IMR-90 (cell line): ENCODE data around the gene TCF4. TPM values are rescaled to one million over a fixed set of nuclear protein-coding genes. Genes with fewer than 3 reads are reported as not detected.

Experiments used
- ATAC-seq: fragments of 200-7000 bp; cut with Tn5 transposase; 2 replicates; pipeline ENCODE4 v1.9.1; 2020; ENCODE audit warnings: low read depth, mild to moderate bottlenecking, moderate library complexity
- BruUV-seq: library from RNA; stranded (reverse); fragments of 400-500 nt; replicated peaks from 2 replicates; lab custom pipeline; 2021; lab: Mats Ljungman, UMichigan
- CTCF ChIA-PET: fragments of 300-600 bp; formaldehyde crosslinking; extraction: SDS; loops from one replicate; lab custom pipeline; 2021; ENCODE audit warnings: antibody characterized with exemption; lab: Yijun Ruan, JAX
- POLR2A ChIA-PET: fragments of 300-600 bp; sonication (Branson Sonifier 250); formaldehyde crosslinking; loops from one replicate; lab custom pipeline; 2022; ENCODE audit warnings: antibody characterized with exemption; ENCODE audit not compliant: unreplicated experiment; lab: Charles Lee
- DNase-seq: peaks from one replicate; pipeline ENCODE4 v3.0.0; 2013
- H2AFZ ChIP-seq: replicated peaks from 2 replicates; pipeline ENCODE3; 2013; ENCODE audit warnings: low read length, mild to moderate bottlenecking; ENCODE audit not compliant: poor library complexity
- H2AK5ac ChIP-seq: 2 replicates; pipeline ENCODE4 v1.6.1; 2013; ENCODE audit warnings: low read depth, low read length, inconsistent platforms
- H2AK9ac ChIP-seq: replicated peaks from 2 replicates; pipeline ENCODE3; 2013; ENCODE audit warnings: mild to moderate bottlenecking, low read depth, low read length, moderate library complexity; ENCODE audit not compliant: poor library complexity
- H2BK120ac ChIP-seq: 2 replicates; pipeline ENCODE4 v1.6.1; 2013; ENCODE audit warnings: low read depth, low read length, inconsistent platforms
- H2BK15ac ChIP-seq: 3 replicates; pipeline ENCODE4 v1.6.1; 2013; ENCODE audit warnings: low read depth, low read length, inconsistent platforms
- H2BK20ac ChIP-seq: 2 replicates; pipeline ENCODE4 v1.6.1; 2013; ENCODE audit warnings: low read depth, mild to moderate bottlenecking, inconsistent platforms, low read length, moderate library complexity
- H2BK5ac ChIP-seq: 2 replicates; pipeline ENCODE4 v1.6.1; 2013; ENCODE audit warnings: mild to moderate bottlenecking, low read depth, low read length, inconsistent platforms; ENCODE audit not compliant: poor library complexity, severe bottlenecking
- H3K14ac ChIP-seq: replicated peaks from 2 replicates; pipeline ENCODE4 v1.6.1; 2013; ENCODE audit warnings: low read depth, low read length, inconsistent platforms
- H3K18ac ChIP-seq: 2 replicates; pipeline ENCODE4 v1.6.1; 2013; ENCODE audit warnings: low read depth, low read length, control low read depth
- H3K23ac ChIP-seq: 2 replicates; pipeline ENCODE4 v1.6.1; 2013; ENCODE audit warnings: low read depth, low read length, inconsistent platforms
- H3K27ac ChIP-seq: 2 replicates; pipeline ENCODE4 v1.5.1; 2013; ENCODE audit warnings: mild to moderate bottlenecking, control low read depth, low read length; ENCODE audit not compliant: insufficient read depth
- H3K27me3 ChIP-seq: 2 replicates; pipeline ENCODE4 v1.6.1; 2013; ENCODE audit warnings: low read length; ENCODE audit not compliant: control insufficient read depth, insufficient read depth
- H3K36me3 ChIP-seq: 2 replicates; pipeline ENCODE4 v1.6.1; 2013; ENCODE audit warnings: low read length, mixed read lengths; ENCODE audit not compliant: control insufficient read depth, insufficient read depth
- H3K4ac ChIP-seq: 2 replicates; pipeline ENCODE4 v1.6.1; 2013; ENCODE audit warnings: low read depth, low read length, inconsistent platforms
- H3K4me1 ChIP-seq: 2 replicates; pipeline ENCODE4 v1.6.1; 2013; ENCODE audit warnings: low read length, mixed read lengths; ENCODE audit not compliant: control insufficient read depth, insufficient read depth
- H3K4me2 ChIP-seq: 2 replicates; pipeline ENCODE4 v1.6.1; 2013; ENCODE audit warnings: low read depth, mild to moderate bottlenecking, control low read depth, low read length, moderate library complexity
- H3K4me3 ChIP-seq: 2 replicates; pipeline ENCODE4 v1.5.1; 2013; ENCODE audit warnings: low read depth, mild to moderate bottlenecking, control low read depth, low read length, moderate library complexity; ENCODE audit not compliant: insufficient read depth
- H3K56ac ChIP-seq: 2 replicates; pipeline ENCODE4 v1.6.1; 2013; ENCODE audit warnings: low read length, inconsistent platforms; ENCODE audit not compliant: insufficient read depth; ENCODE audit errors: extremely low read depth
- H3K79me1 ChIP-seq, 2 experiments: 2 replicates each; pipeline ENCODE4 v1.6.1; 2013; ENCODE audit warnings: low read length in 2 of 2, inconsistent platforms in 1 of 2, low read depth in 1 of 2
- H3K9ac ChIP-seq: 2 replicates; pipeline ENCODE4 v1.6.1; 2013; ENCODE audit warnings: low read depth, low read length, control low read depth
- H3K9me1 ChIP-seq: 2 replicates; pipeline ENCODE4 v1.6.1; 2013; ENCODE audit warnings: low read length, inconsistent platforms; ENCODE audit not compliant: insufficient read depth
- H3K9me3 ChIP-seq: 2 replicates; pipeline ENCODE4 v1.6.1; 2013; ENCODE audit warnings: low read length; ENCODE audit not compliant: control insufficient read depth, insufficient read depth
- H4K20me1 ChIP-seq: 2 replicates; pipeline ENCODE4 v1.6.1; 2013; ENCODE audit warnings: low read length, inconsistent platforms; ENCODE audit not compliant: insufficient read depth
- H4K5ac ChIP-seq: 2 replicates; pipeline ENCODE4 v1.6.1; 2013; ENCODE audit warnings: mild to moderate bottlenecking, low read depth, low read length, control low read depth
- H4K8ac ChIP-seq, 2 experiments: 2 replicates each; pipeline ENCODE4 v1.6.1; 2013; ENCODE audit warnings: low read depth in 2 of 2, low read length in 2 of 2, control low read depth in 1 of 2, inconsistent platforms in 1 of 2
- H4K91ac ChIP-seq: 2 replicates; pipeline ENCODE4 v1.6.1; 2013; ENCODE audit warnings: low read depth, low read length, inconsistent platforms; ENCODE audit not compliant: insufficient read depth
- BHLHE40 ChIP-seq: fragments of 150-350 bp; IDR thresholded peaks from 2 replicates; pipeline ENCODE4 v1.6.1; 2016; ENCODE audit warnings: mild to moderate bottlenecking, low read depth, low read length
- CEBPB ChIP-seq: IDR thresholded peaks from 2 replicates; pipeline ENCODE4 v1.6.1; 2012; ENCODE audit warnings: low read depth, low read length, improper control_type of control experiment
- CHD1 ChIP-seq: IDR thresholded peaks from 2 replicates; pipeline ENCODE4 v1.6.1; 2012; ENCODE audit warnings: low read depth, low read length, improper control_type of control experiment
- CTCF ChIP-seq: conservative IDR thresholded peaks from 2 replicates; pipeline ENCODE4 v1.5.1; 2012; ENCODE audit warnings: mild to moderate bottlenecking, low read depth, low read length, improper control_type of control experiment
- FOS ChIP-seq: fragments of 150-350 bp; IDR thresholded peaks from 2 replicates; pipeline ENCODE4 v1.6.1; 2016; ENCODE audit warnings: low read depth, low read length
- MAFK ChIP-seq: IDR thresholded peaks from 2 replicates; pipeline ENCODE4 v1.6.1; 2012; ENCODE audit warnings: low read depth, low read length, improper control_type of control experiment
- MAZ ChIP-seq: IDR thresholded peaks from 2 replicates; pipeline ENCODE4 v1.6.1; 2012; ENCODE audit warnings: low read depth, mild to moderate bottlenecking, low read length, improper control_type of control experiment, moderate library complexity, borderline replicate concordance
- MXI1 ChIP-seq: IDR thresholded peaks from 2 replicates; pipeline ENCODE4 v1.6.1; 2012; ENCODE audit warnings: low read depth, mild to moderate bottlenecking, low read length, moderate library complexity, borderline replicate concordance
- NFE2L2 ChIP-seq: fragments of 150-350 bp; IDR thresholded peaks from 2 replicates; pipeline ENCODE4 v1.6.1; 2016; ENCODE audit warnings: low read depth, mild to moderate bottlenecking, low read length
- POLR2A ChIP-seq: IDR thresholded peaks from 2 replicates; pipeline ENCODE4 v1.6.1; 2012; ENCODE audit warnings: mild to moderate bottlenecking, low read depth, low read length
- RAD21 ChIP-seq: IDR thresholded peaks from 2 replicates; pipeline ENCODE4 v1.6.1; 2012; ENCODE audit warnings: low read length, improper control_type of control experiment
- RCOR1 ChIP-seq: IDR thresholded peaks from 2 replicates; pipeline ENCODE4 v1.6.1; 2012; ENCODE audit warnings: mild to moderate bottlenecking, low read length, improper control_type of control experiment; ENCODE audit not compliant: insufficient replicate concordance
- RFX5 ChIP-seq: IDR thresholded peaks from 2 replicates; pipeline ENCODE4 v1.8.0; 2012; ENCODE audit warnings: low read depth, mild to moderate bottlenecking, low read length, moderate library complexity
- SMC3 ChIP-seq: fragments of 150-350 bp; IDR thresholded peaks from 2 replicates; pipeline ENCODE4 v1.6.1; 2016; ENCODE audit warnings: low read depth, mild to moderate bottlenecking, antibody characterized with exemption, low read length, moderate library complexity
- WGBS, 2 experiments: methylation state at CpG; one replicate each; pipeline versions ENCODE4 v1.1.5 to v1.1.7; 2013; ENCODE audit warnings: missing lambda C conversion rate in 2 of 2; ENCODE audit not compliant: insufficient read length in 1 of 2; ENCODE audit errors: extremely low coverage in 2 of 2; 5-methylcytosine and 5-hydroxymethylcytosine counted together
- dilution Hi-C: fragments of 300-500 bp; cut with HindIII; formaldehyde crosslinking; loops from one replicate; pipeline ENCODE4 v1.14.3; 2018; ENCODE audit warnings: low sequenced_read_pairs; ENCODE audit not compliant: unreplicated experiment
- in situ Hi-C: fragments of 300-500 bp; cut with MboI; formaldehyde crosslinking; loops from 3 replicates; pipeline ENCODE4 v1.14.3; 2019; ENCODE audit warnings: low sequenced_read_pairs, inconsistent platforms, mixed read lengths
- intact Hi-C: fragments of 100-400 bp; cut with micrococcal nuclease; formaldehyde crosslinking; loops from 2 replicates; pipeline ENCODE4 v1.10.0; 2022
- polyA plus RNA-seq, 3 experiments: library from polyadenylated mRNA; depleted of rRNA; stranded (reverse); fragments of >200 nt; gene quantifications; 2 replicates each; pipeline ENCODE4 v1.2.3, GENCODE V29; 2012; ENCODE audit warnings: low replicate concordance in 1 of 3
- total RNA-seq: library from RNA; depleted of rRNA; stranded (reverse); fragments of >200 nt; gene quantifications from 2 replicates; pipeline ENCODE4 v1.2.3, GENCODE V29; 2012
- TF ChIP-seq, protein P1 (sequence below): fragments of 150-350 bp; IDR thresholded peaks from 2 replicates; pipeline ENCODE4 v1.6.1; 2016; ENCODE audit warnings: low read depth, mild to moderate bottlenecking, low read length, moderate library complexity, borderline replicate concordance
- TF ChIP-seq, protein P2 (sequence below): fragments of 150-350 bp; IDR thresholded peaks from 2 replicates; pipeline ENCODE4 v1.6.1; 2017; ENCODE audit warnings: mild to moderate bottlenecking, antibody characterized with exemption, low read length, low read depth

The TCF4 gene
- total and polyA plus RNA-seq, 2 of the 4 experiments (the other 2 are of a cell fraction) = 30.0 to 87.1 TPM

GRCh38 chr18:55447672-55448018 lies 140.3 kb downstream of the TCF4 start:
- no peak overlapping the region for H3K4me2 ChIP-seq
- no peak overlapping the region for H2AFZ ChIP-seq
- ATAC-seq (no peak), DNase-seq (no peak)
- no peak overlapping the region for H2BK5ac ChIP-seq
- no peak overlapping the region for H2BK20ac ChIP-seq
- H3K14ac ChIP-seq = no peak overlapping the region
- no peak overlapping the region for H3K18ac ChIP-seq
- TF ChIP-seq SMC3 = no peak
- TF ChIP-seq, protein P1, sequence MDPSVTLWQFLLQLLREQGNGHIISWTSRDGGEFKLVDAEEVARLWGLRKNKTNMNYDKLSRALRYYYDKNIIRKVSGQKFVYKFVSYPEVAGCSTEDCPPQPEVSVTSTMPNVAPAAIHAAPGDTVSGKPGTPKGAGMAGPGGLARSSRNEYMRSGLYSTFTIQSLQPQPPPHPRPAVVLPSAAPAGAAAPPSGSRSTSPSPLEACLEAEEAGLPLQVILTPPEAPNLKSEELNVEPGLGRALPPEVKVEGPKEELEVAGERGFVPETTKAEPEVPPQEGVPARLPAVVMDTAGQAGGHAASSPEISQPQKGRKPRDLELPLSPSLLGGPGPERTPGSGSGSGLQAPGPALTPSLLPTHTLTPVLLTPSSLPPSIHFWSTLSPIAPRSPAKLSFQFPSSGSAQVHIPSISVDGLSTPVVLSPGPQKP = no peak
- TF ChIP-seq MAFK = no peak
- no peak for TF ChIP-seq NFE2L2
- no peak for TF ChIP-seq FOS
- no peak for TF ChIP-seq RFX5
- no peak for TF ChIP-seq CTCF
- no peak for TF ChIP-seq RCOR1
- TF ChIP-seq MXI1 = no peak
- no peak for TF ChIP-seq CEBPB
- TF ChIP-seq, protein P2, sequence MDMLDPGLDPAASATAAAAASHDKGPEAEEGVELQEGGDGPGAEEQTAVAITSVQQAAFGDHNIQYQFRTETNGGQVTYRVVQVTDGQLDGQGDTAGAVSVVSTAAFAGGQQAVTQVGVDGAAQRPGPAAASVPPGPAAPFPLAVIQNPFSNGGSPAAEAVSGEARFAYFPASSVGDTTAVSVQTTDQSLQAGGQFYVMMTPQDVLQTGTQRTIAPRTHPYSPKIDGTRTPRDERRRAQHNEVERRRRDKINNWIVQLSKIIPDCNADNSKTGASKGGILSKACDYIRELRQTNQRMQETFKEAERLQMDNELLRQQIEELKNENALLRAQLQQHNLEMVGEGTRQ = no peak
- TF ChIP-seq BHLHE40 = no peak
- no peak for TF ChIP-seq RAD21
- TF ChIP-seq POLR2A = no peak
- no peak for TF ChIP-seq CHD1
- no peak for TF ChIP-seq MAZ
- H3K9me3 ChIP-seq = peaks cover 3% of the 10 kb centered on the region; the same call in 1 of the 2 replicates
- H4K8ac ChIP-seq = no peak overlapping the region
- dilution Hi-C loops = no loop called here
- POLR2A ChIA-PET = no interaction called here
- no peak overlapping the region for H2BK120ac ChIP-seq
- H3K27me3 ChIP-seq = no peaks in the 10 kb centered on the region
- H3K4me3 ChIP-seq = no peak overlapping the region
- peaks cover 19% of the 10 kb centered on the region; the same call in 1 of the 2 replicates for H4K20me1 ChIP-seq
- no TSS peak for BruUV-seq
- H3K9ac ChIP-seq = no peak overlapping the region
- no peak overlapping the region for H3K27ac ChIP-seq
- no peak overlapping the region for H4K5ac ChIP-seq
- H3K23ac ChIP-seq = no peak overlapping the region
- H2AK5ac ChIP-seq = no peak overlapping the region
- H3K4ac ChIP-seq = no peak overlapping the region
- no peak overlapping the region for H2AK9ac ChIP-seq
- peaks cover 2% of the 10 kb centered on the region; the same call in 1 of the 2 replicates for H3K36me3 ChIP-seq
- in situ Hi-C loops = no loop called here
- no peak overlapping the region for H4K91ac ChIP-seq
- H3K9me1 ChIP-seq = peaks cover 5% of the 10 kb centered on the region; the same call in 1 of the 2 replicates
- intact Hi-C loops = no loop called here
- H2BK15ac ChIP-seq = no peak overlapping the region
- peaks cover 55 to 92% of the 10 kb centered on the region in 2 experiments for H3K79me1 ChIP-seq
- no peak overlapping the region for H3K56ac ChIP-seq
- CTCF ChIA-PET = interaction anchor here (1.0 kb wide), 1 partner anchor 10 kb away, joined by 3 read pairs; no protein-coding TSS in a partner anchor
- H3K4me1 ChIP-seq = no peaks in the 10 kb centered on the region
- no CpG with 5 or more reads among the region's 3 CpGs for WGBS, 2 experiments
